HepG2 (cell line): Measurements from ENCODE around the gene KIR3DL3. TPM values are rescaled to one million over a fixed set of nuclear protein-coding genes. Genes with fewer than 3 reads are reported as not detected.

Source experiments
- ATAC-seq: fragments of 200-7000 bp; cut with Tn5 transposase; 3 replicates; pipeline ENCODE4 v1.9.1; 2020; ENCODE audit warnings: mild to moderate bottlenecking, moderate library complexity
- BruUV-seq: library from RNA; stranded (reverse); fragments of 400-500 nt; replicated peaks from 2 replicates; lab custom pipeline; 2021; lab: Mats Ljungman, UMichigan
- CTCF ChIA-PET: fragments of 300-600 bp; formaldehyde crosslinking; extraction: SDS; loops from one replicate; lab custom pipeline; 2021; ENCODE audit warnings: low total read pairs, inconsistent platforms, low intra/inter-chr PET ratio; lab: Yijun Ruan, JAX
- POLR2A ChIA-PET: fragments of 350-600 bp; sonication (Branson Sonifier 250); formaldehyde crosslinking; loops from one replicate; lab custom pipeline; 2020; ENCODE audit warnings: antibody characterized with exemption, inconsistent platforms; lab: Yijun Ruan, JAX
- DNase-seq: peaks from one replicate; pipeline ENCODE4 v3.0.0-alpha.2; 2015; ENCODE audit warnings: low spot score
- FAIRE-seq: peaks from 3 replicates; lab custom pipeline; 2011; peaks lifted over from hg19 to GRCh38; lab: Jason Lieb, UNC
- H2AFZ ChIP-seq: one replicate; pipeline ENCODE4 v1.6.1; 2011; ENCODE audit warnings: low read length, inconsistent platforms
- H3K27ac ChIP-seq: fragments of 300-600 bp; 3 replicates; pipeline ENCODE4 v1.8.0; 2011; ENCODE audit warnings: mixed run types, mild to moderate bottlenecking, mixed read lengths, low read length, inconsistent platforms; ENCODE audit not compliant: insufficient read depth; ENCODE audit errors: extremely low read length
- H3K27me3 ChIP-seq, 2 experiments: fragments of 200-600 bp in 1 of 2; 2 replicates in 1 of 2; 3 replicates in 1 of 2; pipeline versions ENCODE4 v1.6.0 to v1.8.0; 2011; ENCODE audit warnings: low read length in 2 of 2, mild to moderate bottlenecking in 2 of 2, moderate library complexity in 2 of 2, inconsistent platforms in 1 of 2; ENCODE audit not compliant: insufficient read depth in 2 of 2, control insufficient read depth in 1 of 2
- H3K36me3 ChIP-seq, 2 experiments: fragments of 200-600 bp in 1 of 2; replicated peaks in 1 of 2; 2 replicates in 1 of 2; 3 replicates in 1 of 2; pipeline versions ENCODE4 v1.5.1 to v1.8.0; 2011; ENCODE audit warnings: low read length in 2 of 2, inconsistent platforms in 1 of 2; ENCODE audit not compliant: insufficient read depth in 2 of 2, control insufficient read depth in 1 of 2
- H3K4me1 ChIP-seq: 2 replicates; pipeline ENCODE4 v1.5.1; 2012; ENCODE audit warnings: low read length, inconsistent platforms; ENCODE audit not compliant: insufficient read depth
- H3K4me2 ChIP-seq: 2 replicates; pipeline ENCODE4 v1.6.0; 2011; ENCODE audit warnings: low read depth, low read length, inconsistent platforms
- H3K4me3 ChIP-seq, 3 experiments: fragments of 200-600 bp in 1 of 3; sonication (generic), shearing (Covaris generic) in 1 of 3; replicated peaks in 1 of 3; 2 replicates each; pipeline ENCODE4 v1.5.1; 2011 to 2016; ENCODE audit warnings: low read length in 3 of 3, inconsistent platforms in 2 of 3, low read depth in 2 of 3, mild to moderate bottlenecking in 2 of 3, control low read depth in 1 of 3, mixed read lengths in 1 of 3; ENCODE audit not compliant: insufficient read depth in 1 of 3
- H3K79me2 ChIP-seq: one replicate; pipeline ENCODE4 v1.6.1; 2011; ENCODE audit warnings: low read length, inconsistent platforms; ENCODE audit not compliant: insufficient read depth
- H3K9ac ChIP-seq: 2 replicates; pipeline ENCODE4 v1.6.0; 2011; ENCODE audit warnings: mild to moderate bottlenecking, low read depth, low read length, inconsistent platforms; ENCODE audit not compliant: insufficient read depth
- H3K9me3 ChIP-seq: 2 replicates; pipeline ENCODE4 v1.5.1; 2012; ENCODE audit warnings: mild to moderate bottlenecking, low read length
- H4K20me1 ChIP-seq: 2 replicates; pipeline ENCODE4 v1.6.0; 2011; ENCODE audit warnings: inconsistent platforms, mild to moderate bottlenecking, low read length, moderate library complexity; ENCODE audit not compliant: insufficient read depth
- HDAC1 ChIP-seq: sonication (generic); formaldehyde crosslinking; IDR thresholded peaks from 2 replicates; pipeline ENCODE4 v1.5.1; 2020; ENCODE audit warnings: mild to moderate bottlenecking, missing genetic modification reagents
- NCOA2 ChIP-seq: sonication (generic); formaldehyde crosslinking; IDR thresholded peaks from 2 replicates; pipeline ENCODE4 v1.8.0; 2022; ENCODE audit warnings: inconsistent platforms
- NFE2 ChIP-seq: sonication (generic); formaldehyde crosslinking; IDR thresholded peaks from 2 replicates; pipeline ENCODE4 v1.4.0; 2020; ENCODE audit warnings: missing genetic modification reagents
- PAF1 ChIP-seq: IDR thresholded peaks from 2 replicates; pipeline ENCODE4 v1.6.1; 2016; ENCODE audit warnings: missing genetic modification reagents, missing compliant biosample characterization
- PAWR ChIP-seq: sonication (generic); formaldehyde crosslinking; IDR thresholded peaks from 2 replicates; pipeline ENCODE4 v1.4.0; 2020; ENCODE audit warnings: missing genetic modification reagents, mild to moderate bottlenecking, borderline replicate concordance
- SP5 ChIP-seq: IDR thresholded peaks from 2 replicates; pipeline ENCODE4 v1.6.1; 2016; ENCODE audit warnings: low read depth, borderline replicate concordance
- SPEN ChIP-seq: sonication (generic); formaldehyde crosslinking; IDR thresholded peaks from 2 replicates; pipeline ENCODE4 v1.5.1; 2020; ENCODE audit warnings: low read depth, mild to moderate bottlenecking, missing genetic modification reagents
- TEAD3 ChIP-seq: optimal IDR thresholded peaks from 2 replicates; pipeline ENCODE3; 2016; ENCODE audit warnings: borderline replicate concordance
- ZFYVE20 ChIP-seq: sonication (generic); formaldehyde crosslinking; IDR thresholded peaks from 2 replicates; pipeline ENCODE4 v1.8.0; 2023; ENCODE audit warnings: low read depth, mild to moderate bottlenecking, moderate library complexity, missing genetic modification reagents, borderline replicate concordance
- ZNF501 ChIP-seq: sonication (generic); formaldehyde crosslinking; IDR thresholded peaks from 2 replicates; pipeline ENCODE4 v1.5.1; 2020; ENCODE audit warnings: mild to moderate bottlenecking, moderate library complexity, missing genetic modification reagents
- ZNF512 ChIP-seq: sonication (generic); formaldehyde crosslinking; IDR thresholded peaks from 2 replicates; pipeline ENCODE4 v1.4.0; 2020; ENCODE audit warnings: mild to moderate bottlenecking, missing genetic modification reagents
- ZNF558 ChIP-seq: sonication (generic); formaldehyde crosslinking; IDR thresholded peaks from 2 replicates; pipeline ENCODE4 v1.9.0; 2022; ENCODE audit warnings: mild to moderate bottlenecking, missing genetic modification reagents, borderline replicate concordance
- ZNF572 ChIP-seq: sonication (generic); formaldehyde crosslinking; IDR thresholded peaks from 2 replicates; pipeline ENCODE4 v1.5.1; 2020; ENCODE audit warnings: mild to moderate bottlenecking, missing genetic modification reagents
- ZNF644 ChIP-seq: IDR thresholded peaks from 2 replicates; pipeline ENCODE4 v1.6.1; 2016; ENCODE audit warnings: low read depth
- ZNF713 ChIP-seq: sonication (generic); formaldehyde crosslinking; IDR thresholded peaks from 2 replicates; pipeline ENCODE4 v1.4.0; 2020; ENCODE audit warnings: mild to moderate bottlenecking, missing genetic modification reagents
- ZNF792 ChIP-seq: IDR thresholded peaks from 2 replicates; pipeline ENCODE4 v1.6.1; 2016
- ZSCAN20 ChIP-seq: sonication (generic); formaldehyde crosslinking; IDR thresholded peaks from 2 replicates; pipeline ENCODE4 v1.4.0; 2020; ENCODE audit warnings: missing genetic modification reagents, mild to moderate bottlenecking, borderline replicate concordance
- WGBS: methylation state at CpG from one replicate; pipeline ENCODE4 v1.1.6; 2017; ENCODE audit warnings: low lambda C conversion rate; 5-methylcytosine and 5-hydroxymethylcytosine counted together
- in situ Hi-C: cut with HindIII; loops from 2 replicates; pipeline ENCODE4 v1.10.0; 2017; ENCODE audit warnings: low pct_unique_long_range_greater_than_20kb; ENCODE audit not compliant: extremely low pct_ligation_motif_present
- intact Hi-C: fragments of 100-400 bp; cut with micrococcal nuclease; formaldehyde crosslinking; loops from one replicate; pipeline ENCODE4 v1.10.0; 2022; ENCODE audit not compliant: unreplicated experiment
- polyA plus RNA-seq, 8 experiments: library from polyadenylated mRNA; depleted of rRNA in 3 of 8; stranded (reverse) in 7 of 8; unstranded in 1 of 8; fragments of >200 nt; fragmentation: Illumina TruSeq in 4 of 8; extraction: Trizol in 4 of 8; gene quantifications; 2 replicates each; pipeline versions ENCODE4 v1.2.1 to v1.2.3, GENCODE V29; 2011 to 2016; ENCODE audit warnings: low read depth in 4 of 8, missing spikeins in 1 of 8, mixed read lengths in 1 of 8; ENCODE audit not compliant: insufficient read depth in 1 of 8
- total RNA-seq, 5 experiments: library from RNA; depleted of rRNA; stranded (reverse); fragments of >200 nt; fragmentation: Illumina TruSeq; extraction: Trizol; gene quantifications; 2 replicates each; pipeline ENCODE4 v1.2.3, GENCODE V29; 2016; ENCODE audit warnings: low read depth in 1 of 5
- TF ChIP-seq, protein P1 (sequence below): sonication (generic); formaldehyde crosslinking; IDR thresholded peaks from 2 replicates; pipeline ENCODE4 v1.4.0; 2020; ENCODE audit warnings: missing genetic modification reagents, borderline replicate concordance
- TF ChIP-seq, protein P2 (sequence below): IDR thresholded peaks from 2 replicates; pipeline ENCODE4 v1.6.1; 2018; ENCODE audit warnings: missing genetic modification reagents, mild to moderate bottlenecking, missing compliant biosample characterization
- TF ChIP-seq, protein P3 (sequence below): sonication (generic); formaldehyde crosslinking; IDR thresholded peaks from 2 replicates; pipeline ENCODE4 v1.8.0; 2022; ENCODE audit warnings: mild to moderate bottlenecking, missing genetic modification reagents, moderate library complexity

The KIR3DL3 gene
- total and polyA plus RNA-seq, 2 of the 13 experiments (the other 11 are each of a cell fraction or from before 2014, with no cell fraction given): not detected

DNA sequence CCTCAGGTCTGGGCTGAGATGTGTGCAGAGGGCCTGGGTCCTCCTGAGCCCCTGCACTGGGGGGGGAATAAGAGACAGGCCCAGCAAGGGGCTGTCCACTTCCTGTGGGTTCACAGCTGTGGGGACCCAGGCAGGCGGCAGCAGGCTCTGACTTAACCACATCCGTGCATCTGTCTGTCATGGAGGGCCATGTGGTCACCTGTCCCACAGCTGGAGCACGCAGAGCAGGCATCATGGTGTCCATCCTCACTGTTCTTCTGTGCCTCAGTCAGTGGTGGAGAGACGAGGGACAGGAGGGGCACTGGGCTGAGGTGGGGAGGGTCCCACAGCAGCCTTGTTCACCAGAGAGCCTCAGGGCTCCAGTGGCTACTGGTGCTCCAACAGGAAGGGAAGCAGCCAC lies 16.3 kb upstream of the KIR3DL3 start:
- no peaks in the 10 kb centered on the region for H3K9me3 ChIP-seq
- no peaks in the 10 kb centered on the region for H3K79me2 ChIP-seq
- BruUV-seq: no TSS peak
- peaks cover 0 to 2% of the 10 kb centered on the region in 2 experiments; a peak in 1 of 5 replicates for H3K27me3 ChIP-seq
- ATAC-seq (no peak), DNase-seq (no peak), FAIRE-seq (no peak)
- no peak overlapping the region for H3K4me2 ChIP-seq
- H4K20me1 ChIP-seq: no peaks in the 10 kb centered on the region
- in situ Hi-C loops (no loop called here), intact Hi-C loops (no loop called here)
- no peak overlapping the region for H3K4me3 ChIP-seq
- POLR2A ChIA-PET: no interaction called here
- no peak overlapping the region for H3K27ac ChIP-seq
- no peaks in the 10 kb centered on the region for H3K4me1 ChIP-seq
- no peaks in the 10 kb centered on the region for H3K36me3 ChIP-seq
- H2AFZ ChIP-seq: no peak overlapping the region
- TF ChIP-seq ZFYVE20 (CRISPR knock-in tag) (no peak), PAWR (CRISPR knock-in tag) (no peak), ZNF558 (CRISPR knock-in tag) (no peak), PAF1 (CRISPR knock-in tag) (no peak), ZNF501 (CRISPR knock-in tag) (no peak), ZNF644 (CRISPR knock-in tag) (no peak), HDAC1 (CRISPR knock-in tag) (no peak), TEAD3 (no peak), NFE2 (CRISPR knock-in tag) (no peak), NCOA2 (CRISPR knock-in tag) (no peak), SPEN (CRISPR knock-in tag) (no peak), ZNF572 (CRISPR knock-in tag) (no peak), ZNF713 (CRISPR knock-in tag) (no peak), ZSCAN20 (CRISPR knock-in tag) (no peak), ZNF792 (CRISPR knock-in tag) (no peak), SP5 (no peak), ZNF512 (CRISPR knock-in tag) (no peak)
- TF ChIP-seq, protein P1, sequence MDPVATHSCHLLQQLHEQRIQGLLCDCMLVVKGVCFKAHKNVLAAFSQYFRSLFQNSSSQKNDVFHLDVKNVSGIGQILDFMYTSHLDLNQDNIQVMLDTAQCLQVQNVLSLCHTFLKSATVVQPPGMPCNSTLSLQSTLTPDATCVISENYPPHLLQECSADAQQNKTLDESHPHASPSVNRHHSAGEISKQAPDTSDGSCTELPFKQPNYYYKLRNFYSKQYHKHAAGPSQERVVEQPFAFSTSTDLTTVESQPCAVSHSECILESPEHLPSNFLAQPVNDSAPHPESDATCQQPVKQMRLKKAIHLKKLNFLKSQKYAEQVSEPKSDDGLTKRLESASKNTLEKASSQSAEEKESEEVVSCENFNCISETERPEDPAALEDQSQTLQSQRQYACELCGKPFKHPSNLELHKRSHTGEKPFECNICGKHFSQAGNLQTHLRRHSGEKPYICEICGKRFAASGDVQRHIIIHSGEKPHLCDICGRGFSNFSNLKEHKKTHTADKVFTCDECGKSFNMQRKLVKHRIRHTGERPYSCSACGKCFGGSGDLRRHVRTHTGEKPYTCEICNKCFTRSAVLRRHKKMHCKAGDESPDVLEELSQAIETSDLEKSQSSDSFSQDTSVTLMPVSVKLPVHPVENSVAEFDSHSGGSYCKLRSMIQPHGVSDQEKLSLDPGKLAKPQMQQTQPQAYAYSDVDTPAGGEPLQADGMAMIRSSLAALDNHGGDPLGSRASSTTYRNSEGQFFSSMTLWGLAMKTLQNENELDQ (CRISPR knock-in tag): no peak
- TF ChIP-seq, protein P2, sequence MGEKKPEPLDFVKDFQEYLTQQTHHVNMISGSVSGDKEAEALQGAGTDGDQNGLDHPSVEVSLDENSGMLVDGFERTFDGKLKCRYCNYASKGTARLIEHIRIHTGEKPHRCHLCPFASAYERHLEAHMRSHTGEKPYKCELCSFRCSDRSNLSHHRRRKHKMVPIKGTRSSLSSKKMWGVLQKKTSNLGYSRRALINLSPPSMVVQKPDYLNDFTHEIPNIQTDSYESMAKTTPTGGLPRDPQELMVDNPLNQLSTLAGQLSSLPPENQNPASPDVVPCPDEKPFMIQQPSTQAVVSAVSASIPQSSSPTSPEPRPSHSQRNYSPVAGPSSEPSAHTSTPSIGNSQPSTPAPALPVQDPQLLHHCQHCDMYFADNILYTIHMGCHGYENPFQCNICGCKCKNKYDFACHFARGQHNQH (CRISPR knock-in tag): no peak
- TF ChIP-seq, protein P3, sequence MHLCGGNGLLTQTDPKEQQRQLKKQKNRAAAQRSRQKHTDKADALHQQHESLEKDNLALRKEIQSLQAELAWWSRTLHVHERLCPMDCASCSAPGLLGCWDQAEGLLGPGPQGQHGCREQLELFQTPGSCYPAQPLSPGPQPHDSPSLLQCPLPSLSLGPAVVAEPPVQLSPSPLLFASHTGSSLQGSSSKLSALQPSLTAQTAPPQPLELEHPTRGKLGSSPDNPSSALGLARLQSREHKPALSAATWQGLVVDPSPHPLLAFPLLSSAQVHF (CRISPR knock-in tag): no peak
- no peak overlapping the region for H3K9ac ChIP-seq
- WGBS: no CpG with 5 or more reads among the region's 4 CpGs
- CTCF ChIA-PET: no interaction called here
